Kidney (tissue), 14 donors: ENCODE measurements around the gene TMEM150B. TPM values are rescaled to one million over a fixed set of nuclear protein-coding genes. Genes with fewer than 3 reads are reported as not detected.
A peak's percentile ranks its signal among the peaks of the same experiment; 100 is the strongest.

Experiments used
- DNase-seq, 5 donors: peaks; one replicate each; pipeline ENCODE4 v3.0.0-alpha.2; 2013 to 2020
- FAIRE-seq: peaks from 2 replicates; lab custom pipeline; 2012; peaks lifted over from hg19 to GRCh38; lab: Jason Lieb, UNC
- H3K27ac ChIP-seq, 2 donors: one replicate each; pipeline ENCODE4 v1.7.0; 2013; ENCODE audit warnings: low read depth in 2 of 2, low read length in 2 of 2, inconsistent platforms in 1 of 2
- H3K27me3 ChIP-seq: one replicate; pipeline ENCODE4 v1.7.1; 2013; ENCODE audit warnings: low read length, inconsistent platforms; ENCODE audit not compliant: control insufficient read depth, insufficient read depth
- H3K36me3 ChIP-seq, 3 donors: one replicate each; pipeline versions ENCODE4 v1.7.0 to v1.7.1; 2013; ENCODE audit warnings: low read length in 3 of 3, control low read depth in 1 of 3, inconsistent platforms in 1 of 3; ENCODE audit not compliant: insufficient read depth in 3 of 3, control insufficient read depth in 2 of 3
- H3K4me1 ChIP-seq, 3 donors: one replicate each; pipeline versions ENCODE4 v1.7.0 to v1.7.1; 2013; ENCODE audit warnings: low read length in 3 of 3, inconsistent platforms in 1 of 3, low read depth in 1 of 3; ENCODE audit not compliant: control insufficient read depth in 2 of 3, insufficient read depth in 2 of 3
- H3K4me3 ChIP-seq, 3 donors: one replicate each; pipeline versions ENCODE4 v1.7.0 to v1.8.1; 2013; ENCODE audit warnings: low read length in 3 of 3, control low read depth in 1 of 3, inconsistent platforms in 1 of 3
- H3K9ac ChIP-seq, 3 donors: one replicate each; pipeline versions ENCODE4 v1.7.0 to v1.7.1; 2013; ENCODE audit warnings: low read length in 3 of 3, control low read depth in 1 of 3, inconsistent platforms in 1 of 3
- H3K9me3 ChIP-seq, 3 donors: one replicate each; pipeline versions ENCODE4 v1.7.0 to v1.7.1; 2013; ENCODE audit warnings: low read length in 3 of 3, control low read depth in 1 of 3, inconsistent platforms in 1 of 3; ENCODE audit not compliant: control insufficient read depth in 2 of 3, insufficient read depth in 1 of 3
- CTCF ChIP-seq: IDR thresholded peaks from 3 replicates; pipeline ENCODE4 v1.5.1; 2012; ENCODE audit warnings: mild to moderate bottlenecking, moderate library complexity, borderline replicate concordance; ENCODE audit not compliant: insufficient read depth; ENCODE audit errors: extremely low read depth
- intact Hi-C: fragments of 100-400 bp; cut with DNase I; formaldehyde crosslinking; loops from one replicate; pipeline ENCODE4 v1.11.1; 2022
- polyA plus RNA-seq: library from polyadenylated mRNA; stranded (reverse); fragments of 350-450 nt; fragmentation: Illumina TruSeq; extraction: RNeasy Lipid Tissue Mini Kit (QIAGEN cat#74804); gene quantifications from one replicate; pipeline ENCODE4 v1.2.3, GENCODE V29; 2014; ENCODE audit warnings: low read depth, low replicate concordance; ENCODE audit not compliant: insufficient read depth
- total RNA-seq: library from RNA; stranded (reverse); fragmentation: NEBNext Ultra II Directional; extraction: Animal tissue kit (Norgen Biotek cat#: 25700); gene quantifications from one replicate; pipeline ENCODE4 v1.2.1, GENCODE V29; 2021
- donor health status: control.
- donor health status: control.
- donor health status: control.
- donor health status: control.
- donor health status: control.
- donor health status: DM: yes; HTN: yes; CAD: no.
- donor health status: Normal renal cell carcinoma (clear cell type).

The TMEM150B gene
- total and polyA plus RNA-seq, 2 donors from 2014 or later = 3.6 to 5.4 TPM

GRCh38 chr19:55362174-55362989, 37.2 kb upstream of the TMEM150B start:
- DNase-seq (peak in 1 of 5 donors; percentile 68), FAIRE-seq (no peak)
- intact Hi-C loops = no loop called here
- Histone ChIP-seq H3K27ac (no peak overlapping the region), H3K9ac (no peak overlapping the region), H3K4me3 (no peak overlapping the region), H3K36me3 (no peaks in the 10 kb centered on the region), H3K27me3 (no peaks in the 10 kb centered on the region), H3K4me1 (no peaks in the 10 kb centered on the region), H3K9me3 (no peaks in the 10 kb centered on the region)
- TF ChIP-seq CTCF = no peak

GRCh38 chr19:55360902-55361301, 35.8 kb upstream of the TMEM150B start:
- H3K27me3 ChIP-seq = no peaks in the 10 kb centered on the region
- no peak overlapping the region for H3K4me3 ChIP-seq
- no peak overlapping the region for H3K27ac ChIP-seq
- H3K9ac ChIP-seq = no peak overlapping the region
- DNase-seq (peak in 1 of 5 donors; percentile 63), FAIRE-seq (no peak)
- no peaks in the 10 kb centered on the region for H3K36me3 ChIP-seq
- TF ChIP-seq CTCF = no peak
- no peaks in the 10 kb centered on the region for H3K9me3 ChIP-seq
- H3K4me1 ChIP-seq = no peaks in the 10 kb centered on the region
- intact Hi-C loops = no loop called here

GRCh38 chr19:55358943-55359908, 34.1 kb upstream of the TMEM150B start:
- Histone ChIP-seq H3K4me1 (no peaks in the 10 kb centered on the region), H3K27me3 (no peaks in the 10 kb centered on the region), H3K4me3 (no peak overlapping the region), H3K9me3 (no peaks in the 10 kb centered on the region), H3K9ac (no peak overlapping the region), H3K36me3 (no peaks in the 10 kb centered on the region), H3K27ac (no peak overlapping the region)
- intact Hi-C loops = no loop called here
- FAIRE-seq = no peak
- TF ChIP-seq CTCF = no peak
- no peak for DNase-seq
